ENCODE data around the gene METTL2B. TPM values are rescaled to one million over a fixed set of nuclear protein-coding genes. Genes with fewer than 3 reads are reported as not detected.
"Not testable (repeated sequence)": the region's sequence is repeated elsewhere in the genome, so short reads cannot be mapped to it uniquely, and the experiment has no call there.

METTL2B gene
- total and polyA plus RNA-seq, 2 of the 8 experiments (the other 6 are each of a cell fraction or from before 2014, with no cell fraction given) = 14.6 to 43.5 TPM

DNA sequence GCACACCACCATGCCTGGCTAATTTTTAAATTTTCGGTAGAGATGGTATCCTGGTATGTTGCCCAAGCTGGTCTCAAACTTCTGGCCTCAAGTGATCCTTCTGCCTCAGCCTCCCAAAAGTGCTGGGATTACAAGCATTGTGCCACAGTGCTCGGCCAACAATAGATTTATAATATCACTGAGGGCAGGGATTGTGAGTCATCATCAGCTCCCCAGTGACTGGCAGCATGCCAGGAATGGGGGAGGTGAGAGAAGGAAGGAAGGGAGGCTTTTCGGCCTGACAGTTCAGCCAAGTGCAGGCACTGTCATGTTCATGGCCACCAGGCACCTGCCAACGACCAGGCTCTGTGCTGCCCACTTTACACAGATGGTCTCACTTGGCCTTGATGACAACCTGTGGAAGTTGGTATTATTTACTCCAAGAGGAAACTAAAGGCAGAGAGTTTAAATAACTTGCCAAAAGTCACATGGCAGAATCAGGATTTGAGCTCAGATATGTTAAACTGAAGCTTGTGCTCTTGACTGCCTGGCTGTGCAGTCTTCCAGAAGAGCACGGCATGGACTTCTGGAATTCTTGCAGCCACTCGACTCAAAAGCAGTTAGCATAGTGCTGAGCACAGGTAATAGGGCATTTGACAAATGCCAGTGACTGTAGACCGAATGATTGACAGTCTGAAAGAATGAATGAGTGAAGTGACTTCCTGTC lies 46.8 kb downstream of the METTL2B start:
- H3K4me2 ChIP-seq (ENCODE audit: insufficient read depth in 1 of 2, low read depth in 2 of 2, low read length in 2 of 2); CTCF ChIA-PET (ENCODE audit: partially characterized antibody): not testable (repeated sequence)

More for the DNA sequence above, 46.8 kb downstream of the METTL2B start:
- H2BK120ac ChIP-seq (replicated peaks; ENCODE audit: low read depth, low read length); H4K91ac ChIP-seq (replicated peaks; ENCODE audit: insufficient read length, low read length); H3K14ac ChIP-seq (ENCODE audit: insufficient read length); H3K4ac ChIP-seq (replicated peaks; ENCODE audit: insufficient read length, low read depth, low read length); H3K56ac ChIP-seq (replicated peaks; ENCODE audit: insufficient read length, low read depth, low read length); H3K36me3 ChIP-seq (ENCODE audit: control insufficient read depth in 2 of 4, insufficient read depth in 4 of 4, low read length in 3 of 4); H4K5ac ChIP-seq (ENCODE audit: insufficient read length, low read depth, low read length); H3K9ac ChIP-seq (replicated peaks in 1 of 4; ENCODE audit: extremely low read depth in 1 of 4, low read depth in 3 of 4, low read length in 3 of 4); H3K23ac ChIP-seq (ENCODE audit: insufficient read length); H2AK5ac ChIP-seq (ENCODE audit: low read depth, low read length); H3K18ac ChIP-seq (ENCODE audit: extremely low read depth, low read length); DNase-seq (ENCODE audit: low read depth in 1 of 2, low spot score in 2 of 2); H2AFZ ChIP-seq (ENCODE audit: low read length); H2BK20ac ChIP-seq (ENCODE audit: low read length); H3K79me1 ChIP-seq (ENCODE audit: low read depth, low read length); H2BK15ac ChIP-seq (ENCODE audit: low read length); H3K9me3 ChIP-seq (ENCODE audit: insufficient read depth in 2 of 2, low read depth in 1 of 2, low read length in 1 of 2); H3K79me2 ChIP-seq (ENCODE audit: control insufficient read depth in 1 of 2, insufficient read depth in 2 of 2, low read length in 2 of 2); H2BK12ac ChIP-seq (ENCODE audit: low read depth, low read length); H4K8ac ChIP-seq (ENCODE audit: extremely low read depth, insufficient read depth, low read length); FAIRE-seq; POLR2A ChIA-PET (ENCODE audit: partially characterized antibody); H3K4me3 ChIP-seq (ENCODE audit: extremely low read depth in 1 of 4, insufficient read depth in 2 of 4, low read depth in 3 of 4, low read length in 4 of 4); H4K20me1 ChIP-seq (replicated peaks in 1 of 2; ENCODE audit: control insufficient read depth in 1 of 2, insufficient read depth in 2 of 2, low read length in 2 of 2); H2BK5ac ChIP-seq (ENCODE audit: low read depth, low read length); H3K27ac ChIP-seq (ENCODE audit: low read depth, low read length); H3K4me1 ChIP-seq (replicated peaks in 1 of 4; ENCODE audit: control insufficient read depth in 3 of 4, insufficient read depth in 4 of 4, low read length in 3 of 4); H3K27me3 ChIP-seq (replicated peaks in 1 of 4; ENCODE audit: control insufficient read depth in 3 of 4, extremely low read depth in 1 of 4, insufficient read depth in 3 of 4, low read length in 3 of 4); H3K23me2 ChIP-seq (ENCODE audit: low read depth, low read length): not testable (repeated sequence)
- 85% methylated on average over 4 of the region's 7 CpGs; no CpG with 5 or more reads in 1 of the 2 experiments for WGBS, 2 experiments (ENCODE audit: extremely low coverage in 1 of 2, insufficient coverage in 1 of 2, insufficient read length in 1 of 2, insufficient replicate concordance in 2 of 2, low coverage in 1 of 2, low lambda C conversion rate in 2 of 2, missing lambda C conversion rate in 1 of 2)
